WTC11 (cell line): Measurements from ENCODE around the gene CPT2. TPM values are rescaled to one million over a fixed set of nuclear protein-coding genes. Genes with fewer than 3 reads are reported as not detected.
A peak's percentile ranks its signal among the peaks of the same experiment; 100 is the strongest.
"Not testable (repeated sequence)": the region's sequence is repeated elsewhere in the genome, so short reads cannot be mapped to it uniquely, and the experiment has no call there.

Source experiments
- ATAC-seq: fragments of 200-7000 bp; cut with Tn5 transposase; 2 replicates; pipeline ENCODE4 v1.10.0; 2021; ENCODE audit warnings: mild to moderate bottlenecking, moderate library complexity
- CTCF ChIA-PET: fragments of 300-600 bp; sonication (Branson Sonifier 250); formaldehyde crosslinking; loops from one replicate; lab custom pipeline; 2021; ENCODE audit warnings: antibody characterized with exemption; lab: Charles Lee
- POLR2A ChIA-PET: fragments of 350-600 bp; sonication (Branson Sonifier 250); formaldehyde crosslinking; loops from one replicate; lab custom pipeline; 2021; ENCODE audit warnings: antibody characterized with exemption; lab: Charles Lee
- DNase-seq: peaks from one replicate; pipeline ENCODE4 v3.0.0; 2021; ENCODE audit warnings: low spot score
- H3K27ac Mint-ChIP-seq: 2 replicates; pipeline ENCODE4 v1.8.0; 2021; ENCODE audit warnings: mixed read lengths
- H3K27me3 Mint-ChIP-seq: 2 replicates; pipeline ENCODE4 v1.8.0; 2021; ENCODE audit warnings: low read depth, mild to moderate bottlenecking, moderate library complexity, mixed read lengths
- H3K36me3 Mint-ChIP-seq: 2 replicates; pipeline ENCODE4 v1.8.0; 2021; ENCODE audit warnings: mixed read lengths
- H3K4me1 Mint-ChIP-seq: 2 replicates; pipeline ENCODE4 v1.8.0; 2022; ENCODE audit warnings: mixed read lengths
- H3K4me3 Mint-ChIP-seq: 2 replicates; pipeline ENCODE4 v1.8.0; 2021; ENCODE audit warnings: mild to moderate bottlenecking, moderate library complexity, mixed read lengths
- H3K9me3 Mint-ChIP-seq: 2 replicates; pipeline ENCODE4 v1.8.0; 2021; ENCODE audit warnings: mixed read lengths
- AFF4 ChIP-seq: sonication (generic); formaldehyde crosslinking; IDR thresholded peaks from 2 replicates; pipeline ENCODE4 v1.8.1; 2023; ENCODE audit warnings: mild to moderate bottlenecking, missing genetic modification reagents, borderline replicate concordance
- ATF2 ChIP-seq: sonication (generic); formaldehyde crosslinking; IDR thresholded peaks from 2 replicates; pipeline ENCODE4 v1.8.1; 2022; ENCODE audit warnings: low read depth, missing genetic modification reagents, borderline replicate concordance
- CDX4 ChIP-seq: fragments of 250-450 bp; sonication (Bioruptor Pico); IDR thresholded peaks from 2 replicates; pipeline ENCODE4 v1.9.0; 2021; ENCODE audit warnings: moderate library complexity, mild to moderate bottlenecking, inconsistent platforms, borderline replicate concordance
- CTCF ChIP-seq: fragments of 200-600 bp; IDR thresholded peaks from 2 replicates; pipeline ENCODE4 v1.8.0; 2022; ENCODE audit warnings: antibody characterized with exemption
- ELF4 ChIP-seq: sonication (generic); formaldehyde crosslinking; IDR thresholded peaks from 2 replicates; pipeline ENCODE4 v1.8.1; 2022; ENCODE audit warnings: low read depth, mild to moderate bottlenecking, moderate library complexity, missing genetic modification reagents
- ERG ChIP-seq: fragments of 250-450 bp; sonication (Bioruptor Pico); IDR thresholded peaks from 2 replicates; pipeline ENCODE4 v1.8.0; 2021; ENCODE audit warnings: mild to moderate bottlenecking
- FOXJ3 ChIP-seq: sonication (generic); formaldehyde crosslinking; IDR thresholded peaks from 2 replicates; pipeline ENCODE4 v1.9.0; 2021; ENCODE audit warnings: missing genetic modification reagents, mild to moderate bottlenecking, borderline replicate concordance
- FOXK1 ChIP-seq: sonication (generic); formaldehyde crosslinking; IDR thresholded peaks from 2 replicates; pipeline ENCODE4 v1.8.0; 2022; ENCODE audit warnings: mild to moderate bottlenecking, moderate library complexity, missing genetic modification reagents
- GABPB1 ChIP-seq: sonication (generic); formaldehyde crosslinking; IDR thresholded peaks from 2 replicates; pipeline ENCODE4 v1.8.1; 2023; ENCODE audit warnings: mild to moderate bottlenecking, missing genetic modification reagents
- IRF2 ChIP-seq: sonication (generic); formaldehyde crosslinking; IDR thresholded peaks from 2 replicates; pipeline ENCODE4 v1.8.0; 2022; ENCODE audit warnings: low read depth, missing genetic modification reagents, borderline replicate concordance
- NR2C2 ChIP-seq: sonication (generic); formaldehyde crosslinking; IDR thresholded peaks from 2 replicates; pipeline ENCODE4 v1.8.0; 2022; ENCODE audit warnings: mild to moderate bottlenecking, missing genetic modification reagents
- NR3C1 ChIP-seq: sonication (generic); formaldehyde crosslinking; conservative IDR thresholded peaks from 2 replicates; pipeline ENCODE4 v1.8.1; 2023; ENCODE audit warnings: low read depth, mild to moderate bottlenecking, missing genetic modification reagents
- PRDM15 ChIP-seq: sonication (generic); formaldehyde crosslinking; IDR thresholded peaks from 2 replicates; pipeline ENCODE4 v1.8.0; 2022; ENCODE audit warnings: missing genetic modification reagents
- TEAD4 ChIP-seq: sonication (generic); formaldehyde crosslinking; IDR thresholded peaks from 2 replicates; pipeline ENCODE4 v1.8.0; 2022; ENCODE audit warnings: mild to moderate bottlenecking, missing genetic modification reagents
- TP53 ChIP-seq: sonication (generic); formaldehyde crosslinking; IDR thresholded peaks from 2 replicates; pipeline ENCODE4 v1.8.1; 2023; ENCODE audit warnings: mild to moderate bottlenecking, missing genetic modification reagents
- ZNF263 ChIP-seq: sonication (generic); formaldehyde crosslinking; IDR thresholded peaks from 2 replicates; pipeline ENCODE4 v1.8.1; 2022; ENCODE audit warnings: low read depth, mild to moderate bottlenecking, moderate library complexity, missing genetic modification reagents
- ZNF671 ChIP-seq: fragments of 250-450 bp; sonication (Bioruptor Pico); IDR thresholded peaks from 2 replicates; pipeline ENCODE4 v1.8.0; 2021; ENCODE audit warnings: mild to moderate bottlenecking
- total RNA-seq: library from RNA; stranded (reverse); gene quantifications from 3 replicates; pipeline ENCODE4 v1.2.3, GENCODE V29; 2021

CPT2 gene
- total RNA-seq, 1 experiment from 2014 or later: 33.7 TPM

GRCh38 chr1:53182716-53183094 is 13.9 kb upstream of the CPT2 start:
- POLR2A ChIA-PET: no interaction called here
- no peak for TF ChIP-seq IRF2 (CRISPR knock-in tag)
- TF ChIP-seq ATF2 (CRISPR knock-in tag): no peak
- no peak for TF ChIP-seq ZNF263 (CRISPR knock-in tag)
- no peak for TF ChIP-seq TEAD4 (CRISPR knock-in tag)
- TF ChIP-seq PRDM15 (CRISPR knock-in tag): no peak
- no peak for TF ChIP-seq TP53
- no peak for TF ChIP-seq NR2C2
- no peak for TF ChIP-seq ELF4 (CRISPR knock-in tag)
- no peak for TF ChIP-seq FOXK1 (CRISPR knock-in tag)
- TF ChIP-seq, all 79 proteins: peak for 0
- no peak overlapping the region for H3K27ac Mint-ChIP-seq
- ATAC-seq: no peak
- H3K4me3 Mint-ChIP-seq: no peak overlapping the region
- H3K4me1 Mint-ChIP-seq: peaks cover 5% of the 10 kb centered on the region
- H3K27me3 Mint-ChIP-seq: peaks cover 16% of the 10 kb centered on the region; the same call in 1 of the 2 replicates
- no peaks in the 10 kb centered on the region for H3K9me3 Mint-ChIP-seq
- no peaks in the 10 kb centered on the region for H3K36me3 Mint-ChIP-seq
- DNase-seq: no peak
- CTCF ChIA-PET: interaction anchor here (0.6 to 2.7 kb wide), 36 partner anchors 7 to 428 kb away, joined by 3 to 17 read pairs (median 4); partner anchors contain the start of genes ECHDC2 and ZYG11A

- no peaks in the 10 kb centered on the region for H3K9me3 Mint-ChIP-seq
- no peaks in the 10 kb centered on the region for H3K36me3 Mint-ChIP-seq
- DNase-seq (no peak), ATAC-seq (no peak)
- H3K4me3 Mint-ChIP-seq: no peak overlapping the region
- peaks cover 5% of the 10 kb centered on the region for H3K4me1 Mint-ChIP-seq
- TF ChIP-seq ZNF671 (CRISPR knock-in tag) (no peak), GABPB1 (CRISPR knock-in tag) (peak; percentile 79), AFF4 (no peak), CDX4 (CRISPR knock-in tag) (no peak), FOXJ3 (CRISPR knock-in tag) (no peak), ERG (CRISPR knock-in tag) (no peak), NR3C1 (no peak), CTCF (no peak)
- peaks cover 16% of the 10 kb centered on the region; the same call in 1 of the 2 replicates for H3K27me3 Mint-ChIP-seq
- ChIA-PET POLR2A (no interaction called here), CTCF (interaction anchor here (0.5 to 2.6 kb wide), 16 partner anchors 10 to 543 kb away, joined by 3 to 17 read pairs (median 6); partner anchors contain the start of gene ZYG11A)
- H3K27ac Mint-ChIP-seq: no peak overlapping the region
Measured at GRCh38 chr1:53183095-53183990, 13.3 kb upstream of the CPT2 start.

GRCh38 chr1:53185955-53186297 is 10.7 kb upstream of the CPT2 start:
- H3K4me1 Mint-ChIP-seq: peaks cover 10% of the 10 kb centered on the region
- H3K27ac Mint-ChIP-seq, DNase-seq, H3K4me3 Mint-ChIP-seq, POLR2A ChIA-PET, H3K27me3 Mint-ChIP-seq, H3K36me3 Mint-ChIP-seq, H3K9me3 Mint-ChIP-seq, ATAC-seq: not testable (repeated sequence)
- CTCF ChIA-PET: interaction anchor here (0.6 to 2.0 kb wide), 25 partner anchors 9 to 483 kb away, joined by 3 to 9 read pairs (median 4); partner anchors contain the start of genes ECHDC2 and ZYG11A
